ENCODE data around the gene MCOLN2.

The MCOLN2 gene

GRCh38 chr1:84885469-84885868 lies 111.4 kb downstream of the MCOLN2 start:
- H3K9me3 ChIP-seq (ENCODE audit: control insufficient read depth, insufficient read depth, low read depth, low read length) = no peaks in the 10 kb centered on the region; the same call in 1 of the 2 replicates
- TF ChIP-seq ZBTB21 (tag by site-specific recombination; IDR thresholded peaks at IDR 0.05) = no peak
- no peak for TF ChIP-seq ZNF658 (tag by site-specific recombination; IDR thresholded peaks at IDR 0.05)
- TF ChIP-seq ZNF16 (tag by site-specific recombination; IDR thresholded peaks at IDR 0.05; ENCODE audit: low read depth) = no peak
- TF ChIP-seq ZNF791 (tag by site-specific recombination; IDR thresholded peaks at IDR 0.05) = no peak
- TF ChIP-seq HIC1 (tag by site-specific recombination; IDR thresholded peaks at IDR 0.05) = no peak
- TF ChIP-seq ZNF335 (tag by site-specific recombination; conservative IDR thresholded peaks at IDR 0.05) = no peak
- no peak for TF ChIP-seq YY2 (tag by site-specific recombination; IDR thresholded peaks at IDR 0.05)
- ChIA-PET CTCF (interaction anchor here (0.6 to 1.5 kb wide), 3 partner anchors 54 to 103 kb away, joined by 3 read pairs; no protein-coding TSS in a partner anchor), POLR2A (no interaction called here)
- no peak overlapping the region for H3K4me3 ChIP-seq (ENCODE audit: low read depth, low read length)
- no peaks in the 10 kb centered on the region for H3K4me1 ChIP-seq (ENCODE audit: control insufficient read depth, insufficient read depth, low read length)
- H3K27ac ChIP-seq (ENCODE audit: extremely low read depth, low read depth, low read length) = no peak overlapping the region
- H3K36me3 ChIP-seq (ENCODE audit: control insufficient read depth in 2 of 2, insufficient read depth in 1 of 2, low read length in 2 of 2) = no peaks in the 10 kb centered on the region

GRCh38 chr1:84884671-84885389 lies 112.1 kb downstream of the MCOLN2 start:
- Histone ChIP-seq H3K36me3 (ENCODE audit: control insufficient read depth in 2 of 2, insufficient read depth in 1 of 2, low read length in 2 of 2) (no peaks in the 10 kb centered on the region), H3K9me3 (ENCODE audit: control insufficient read depth, insufficient read depth, low read depth, low read length) (no peaks in the 10 kb centered on the region; the same call in 1 of the 2 replicates), H3K27ac (ENCODE audit: extremely low read depth, low read depth, low read length) (no peak overlapping the region), H3K4me1 (ENCODE audit: control insufficient read depth, insufficient read depth, low read length) (no peaks in the 10 kb centered on the region), H3K4me3 (ENCODE audit: low read depth, low read length) (no peak overlapping the region)
- TF ChIP-seq PATZ1 (tag by site-specific recombination; IDR thresholded peaks at IDR 0.05) = no peak
- no peak for TF ChIP-seq ZNF292 (tag by site-specific recombination; IDR thresholded peaks at IDR 0.05; ENCODE audit: borderline replicate concordance, low read depth)
- no peak for TF ChIP-seq ZNF18 (tag by site-specific recombination; IDR thresholded peaks at IDR 0.05)
- no peak for TF ChIP-seq ZFP69B (tag by site-specific recombination; IDR thresholded peaks at IDR 0.05)
- no peak for TF ChIP-seq ZNF19 (tag by site-specific recombination; IDR thresholded peaks at IDR 0.05; ENCODE audit: low read depth)
- TF ChIP-seq INSM2 (tag by site-specific recombination; IDR thresholded peaks at IDR 0.05) = no peak
- no peak for TF ChIP-seq ZNF621 (tag by site-specific recombination; IDR thresholded peaks at IDR 0.05)
- no peak for TF ChIP-seq ZBTB7A (tag by site-specific recombination; IDR thresholded peaks at IDR 0.05; ENCODE audit: low read depth)
- TF ChIP-seq ZNF148 (tag by site-specific recombination; IDR thresholded peaks at IDR 0.05; ENCODE audit: borderline replicate concordance) = no peak
- ChIA-PET CTCF (interaction anchor here (0.6 to 1.5 kb wide), 5 partner anchors 47 to 454 kb away, joined by 3 read pairs; no protein-coding TSS in a partner anchor), POLR2A (no interaction called here)

Data from HEK293 (cell line).